DND-41 (cell line): ENCODE results near the gene SMG6.

ENCODE experiments used
- ATAC-seq: fragments of 200-7000 bp; cut with Tn5 transposase; 3 replicates; pipeline ENCODE4 v1.9.1; 2021; ENCODE audit warnings: low read depth; ENCODE audit not compliant: insufficient read depth
- DNase-seq: peaks from one replicate; pipeline ENCODE4 v3.0.0-alpha.2; 2020
- H2AFZ ChIP-seq: 2 replicates; pipeline ENCODE4 v1.6.0; 2012; ENCODE audit warnings: low read depth, low read length
- H3K27ac ChIP-seq: 2 replicates; pipeline ENCODE4 v1.5.1; 2012; ENCODE audit warnings: low read length, inconsistent platforms
- H3K27me3 ChIP-seq: fragments of 200-600 bp; sonication (generic); 2 replicates; pipeline ENCODE4 v1.6.0; 2012; ENCODE audit warnings: low read length, mild to moderate bottlenecking, inconsistent platforms; ENCODE audit not compliant: insufficient read depth, poor library complexity
- H3K36me3 ChIP-seq: 2 replicates; pipeline ENCODE4 v1.5.1; 2012; ENCODE audit warnings: low read length, inconsistent platforms; ENCODE audit not compliant: insufficient read depth
- H3K4me1 ChIP-seq: 2 replicates; pipeline ENCODE4 v1.5.1; 2012; ENCODE audit warnings: mild to moderate bottlenecking, low read length; ENCODE audit not compliant: insufficient read depth
- H3K4me2 ChIP-seq: 2 replicates; pipeline ENCODE4 v1.6.0; 2012; ENCODE audit warnings: mild to moderate bottlenecking, moderate library complexity, low read length, inconsistent platforms; ENCODE audit not compliant: insufficient read depth
- H3K4me3 ChIP-seq, 2 experiments: fragments of 200-600 bp in 1 of 2; shearing (Covaris generic) in 1 of 2; 2 replicates each; pipeline ENCODE4 v1.5.1; 2012 to 2016; ENCODE audit warnings: inconsistent platforms in 2 of 2, low read length in 2 of 2, mild to moderate bottlenecking in 2 of 2, low read depth in 1 of 2, moderate library complexity in 1 of 2
- H3K79me2 ChIP-seq: 2 replicates; pipeline ENCODE4 v1.6.0; 2012; ENCODE audit warnings: low read length, inconsistent platforms; ENCODE audit not compliant: insufficient read depth
- H3K9ac ChIP-seq: 2 replicates; pipeline ENCODE4 v1.6.0; 2012; ENCODE audit warnings: low read depth, mild to moderate bottlenecking, inconsistent platforms, low read length, moderate library complexity
- H3K9me3 ChIP-seq: 2 replicates; pipeline ENCODE4 v1.5.1; 2012; ENCODE audit warnings: low read length, moderate library complexity, mild to moderate bottlenecking, inconsistent platforms; ENCODE audit not compliant: insufficient read depth, severe bottlenecking
- H4K20me1 ChIP-seq: 2 replicates; pipeline ENCODE4 v1.6.0; 2012; ENCODE audit warnings: low read length; ENCODE audit not compliant: insufficient read depth
- EZH2 ChIP-seq: IDR thresholded peaks from 3 replicates; pipeline ENCODE4 v1.6.1; 2012; ENCODE audit warnings: borderline replicate concordance, low read depth, mild to moderate bottlenecking, moderate library complexity, low read length, inconsistent platforms; ENCODE audit not compliant: severe bottlenecking
- TF ChIP-seq, protein P1 (sequence below): IDR thresholded peaks from 2 replicates; pipeline ENCODE4 v1.5.1; 2012; ENCODE audit warnings: borderline replicate concordance, low read length, moderate library complexity, mild to moderate bottlenecking; ENCODE audit not compliant: poor library complexity, severe bottlenecking; ENCODE audit errors: extremely low read depth

The SMG6 gene

DNA sequence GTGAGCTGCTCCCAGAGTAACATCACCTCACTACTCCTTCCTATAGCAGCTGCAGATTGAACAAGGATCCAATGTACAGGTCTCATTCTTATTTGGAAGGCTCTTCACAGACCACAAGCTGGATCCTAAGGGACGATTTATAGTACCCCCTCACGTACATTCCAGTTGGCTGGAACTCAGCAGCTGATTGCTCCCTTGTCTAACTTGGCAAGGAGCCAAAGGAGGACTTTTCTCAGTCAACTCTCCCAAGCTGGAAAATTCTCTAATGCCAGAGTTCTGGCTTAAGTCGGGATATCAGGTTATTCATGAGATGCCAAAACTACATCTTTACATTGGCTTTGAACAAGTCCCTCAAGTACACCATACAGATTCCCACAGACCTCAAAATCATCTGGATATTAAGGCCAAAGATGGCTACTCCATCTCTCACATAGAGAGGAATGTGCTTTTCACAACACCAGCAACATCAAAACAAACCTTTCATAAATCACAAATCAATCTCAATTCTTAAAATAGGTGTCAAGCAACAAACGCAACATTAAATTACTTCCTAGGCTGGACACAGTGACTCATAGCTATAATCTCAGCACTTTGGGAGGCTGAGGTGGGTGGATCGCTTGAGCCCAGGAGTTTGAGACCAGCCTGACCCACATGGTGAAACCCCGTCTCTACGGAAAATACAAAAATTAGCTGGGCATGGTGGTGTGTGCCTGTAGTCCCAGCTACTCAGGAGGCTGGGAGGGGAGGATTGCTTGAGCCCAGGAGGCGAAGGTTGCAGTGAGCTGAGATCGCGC is 39.3 kb downstream of the SMG6 start:
- peak overlapping the region; percentile 56; the same call in 1 of the 2 replicates for H3K27ac ChIP-seq
- ATAC-seq: no peak
- no peak for DNase-seq
- TF ChIP-seq, protein P1, sequence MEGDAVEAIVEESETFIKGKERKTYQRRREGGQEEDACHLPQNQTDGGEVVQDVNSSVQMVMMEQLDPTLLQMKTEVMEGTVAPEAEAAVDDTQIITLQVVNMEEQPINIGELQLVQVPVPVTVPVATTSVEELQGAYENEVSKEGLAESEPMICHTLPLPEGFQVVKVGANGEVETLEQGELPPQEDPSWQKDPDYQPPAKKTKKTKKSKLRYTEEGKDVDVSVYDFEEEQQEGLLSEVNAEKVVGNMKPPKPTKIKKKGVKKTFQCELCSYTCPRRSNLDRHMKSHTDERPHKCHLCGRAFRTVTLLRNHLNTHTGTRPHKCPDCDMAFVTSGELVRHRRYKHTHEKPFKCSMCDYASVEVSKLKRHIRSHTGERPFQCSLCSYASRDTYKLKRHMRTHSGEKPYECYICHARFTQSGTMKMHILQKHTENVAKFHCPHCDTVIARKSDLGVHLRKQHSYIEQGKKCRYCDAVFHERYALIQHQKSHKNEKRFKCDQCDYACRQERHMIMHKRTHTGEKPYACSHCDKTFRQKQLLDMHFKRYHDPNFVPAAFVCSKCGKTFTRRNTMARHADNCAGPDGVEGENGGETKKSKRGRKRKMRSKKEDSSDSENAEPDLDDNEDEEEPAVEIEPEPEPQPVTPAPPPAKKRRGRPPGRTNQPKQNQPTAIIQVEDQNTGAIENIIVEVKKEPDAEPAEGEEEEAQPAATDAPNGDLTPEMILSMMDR: no peak
- no peak for TF ChIP-seq EZH2
- H2AFZ ChIP-seq: no peak overlapping the region
- H3K79me2 ChIP-seq: peaks cover 45% of the 10 kb centered on the region
- no peaks in the 10 kb centered on the region for H3K27me3 ChIP-seq
- no peak overlapping the region for H3K4me2 ChIP-seq
- H3K4me1 ChIP-seq: peaks cover 56% of the 10 kb centered on the region
- no peaks in the 10 kb centered on the region for H4K20me1 ChIP-seq
- H3K36me3 ChIP-seq: peaks cover 37% of the 10 kb centered on the region
- H3K9me3 ChIP-seq: no peaks in the 10 kb centered on the region
- no peak overlapping the region for H3K9ac ChIP-seq
- no peak overlapping the region for H3K4me3 ChIP-seq

DNA sequence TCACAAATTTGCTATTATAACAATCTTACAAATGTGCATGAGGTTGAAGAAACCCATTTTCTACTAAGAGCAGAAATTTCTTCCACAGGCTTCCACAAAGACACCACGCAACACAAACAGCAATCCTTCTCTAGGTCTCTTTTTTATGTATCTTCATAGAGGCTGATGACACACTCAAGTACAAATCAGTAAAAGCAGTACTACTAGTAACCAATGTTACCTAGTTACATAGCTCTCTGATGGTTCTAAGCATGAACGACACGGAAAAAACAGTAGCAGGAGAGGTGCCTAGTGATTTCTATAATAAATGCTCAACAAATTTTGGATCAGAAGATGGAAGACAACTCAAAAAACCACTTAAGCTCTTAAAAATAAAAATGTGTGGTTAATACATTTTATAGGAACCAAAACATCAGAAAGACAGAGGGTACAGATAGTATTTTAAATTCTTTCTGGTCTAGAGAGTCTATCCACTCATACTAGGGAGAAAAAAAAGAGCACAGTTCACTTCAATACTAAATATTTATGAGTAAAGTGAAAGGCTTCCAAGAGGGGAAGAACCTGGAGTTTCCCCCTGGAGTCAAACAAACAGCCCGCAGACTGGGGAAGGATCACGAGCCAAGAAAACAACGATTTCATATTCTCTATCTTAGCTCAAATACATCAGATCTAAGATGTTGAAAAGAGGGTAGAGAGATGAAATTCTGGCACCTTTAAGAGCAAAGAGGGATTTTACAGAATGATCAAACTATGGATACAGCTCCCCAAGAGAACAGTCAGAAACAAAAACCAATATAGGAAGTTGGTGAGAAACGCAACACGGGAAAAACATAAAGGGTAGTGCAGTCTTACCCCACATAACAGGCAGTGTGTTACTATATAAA is 40.2 kb downstream of the SMG6 start:
- H3K27ac ChIP-seq: peak overlapping the region; percentile 56; the same call in 1 of the 2 replicates
- H3K4me1 ChIP-seq: peaks cover 57% of the 10 kb centered on the region
- ATAC-seq (no peak), DNase-seq (no peak)
- no peaks in the 10 kb centered on the region for H4K20me1 ChIP-seq
- no peak overlapping the region for H3K9ac ChIP-seq
- H3K27me3 ChIP-seq: no peaks in the 10 kb centered on the region
- H3K4me2 ChIP-seq: no peak overlapping the region
- H3K79me2 ChIP-seq: peaks cover 52% of the 10 kb centered on the region
- H3K9me3 ChIP-seq: no peaks in the 10 kb centered on the region
- H3K4me3 ChIP-seq: no peak overlapping the region
- TF ChIP-seq, protein P1: no peak
- no peak for TF ChIP-seq EZH2
- no peak overlapping the region for H2AFZ ChIP-seq
- H3K36me3 ChIP-seq: peaks cover 37% of the 10 kb centered on the region

DNA sequence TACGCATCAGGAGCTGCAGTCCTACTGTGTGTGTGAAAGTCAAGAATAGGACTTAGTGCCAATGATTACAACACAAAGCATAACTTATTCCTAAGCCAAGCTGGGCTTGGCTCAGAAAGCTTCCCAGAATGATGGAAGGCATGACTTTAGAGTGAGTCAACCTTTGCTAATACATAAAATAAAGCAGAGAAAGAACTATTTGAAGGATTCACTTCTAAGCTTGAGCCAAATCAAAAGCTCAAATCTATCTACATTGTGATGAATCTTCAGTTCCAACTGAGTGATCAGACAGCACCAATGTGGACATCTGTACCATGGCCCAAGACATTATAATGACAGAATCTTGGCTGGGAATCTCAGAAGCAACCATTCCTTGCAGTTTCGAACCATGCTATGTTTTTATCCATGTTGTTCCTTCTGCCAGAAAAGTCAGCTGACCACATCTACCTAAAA is 41.4 kb downstream of the SMG6 start:
- Histone ChIP-seq H3K79me2 (peaks cover 54% of the 10 kb centered on the region), H3K4me2 (no peak overlapping the region), H3K36me3 (peaks cover 41% of the 10 kb centered on the region), H3K27me3 (no peaks in the 10 kb centered on the region), H3K9me3 (no peaks in the 10 kb centered on the region), H2AFZ (no peak overlapping the region), H3K4me3 (no peak overlapping the region), H4K20me1 (no peaks in the 10 kb centered on the region), H3K27ac (peak overlapping the region; percentile 5; the same call in 1 of the 2 replicates), H3K4me1 (peaks cover 45% of the 10 kb centered on the region), H3K9ac (no peak overlapping the region)
- no peak for DNase-seq
- no peak for ATAC-seq
- no peak for TF ChIP-seq EZH2
- TF ChIP-seq, protein P1: no peak
